SU-DHL-6 (cell line): ENCODE measurements around the gene NAPEPLD.

Experiments used
- H2AFZ ChIP-seq: fragments of 200-600 bp; sonication (generic); 2 replicates; pipeline ENCODE4 v1.6.1; 2014; ENCODE audit warnings: low read depth, mild to moderate bottlenecking, moderate library complexity, mixed read lengths, antibody characterized with exemption, low read length; ENCODE audit not compliant: severe bottlenecking
- H3F3A ChIP-seq: fragments of 200-600 bp; shearing (Covaris generic); 2 replicates; pipeline ENCODE4 v1.6.0; 2016; ENCODE audit warnings: antibody characterized with exemption, mild to moderate bottlenecking; ENCODE audit not compliant: insufficient read depth
- H3K27ac ChIP-seq: fragments of 200-600 bp; sonication (generic); 2 replicates; pipeline ENCODE4 v1.5.1; 2016; ENCODE audit warnings: low read depth, mild to moderate bottlenecking, low read length, moderate library complexity, mixed read lengths
- H3K27me3 ChIP-seq: fragments of 200-600 bp; sonication (generic), shearing (Covaris generic); 2 replicates; pipeline ENCODE4 v1.6.0; 2014; ENCODE audit warnings: mild to moderate bottlenecking, low read length
- H3K36me3 ChIP-seq: fragments of 200-600 bp; sonication (generic); 2 replicates; pipeline ENCODE4 v1.6.1; 2014; ENCODE audit warnings: mild to moderate bottlenecking, low read length, mixed read lengths
- H3K4me2 ChIP-seq: fragments of 300-600, 200-600 bp; shearing (Covaris generic), sonication (generic); 2 replicates; pipeline ENCODE4 v1.6.0; 2014; ENCODE audit warnings: low read length, low read depth, mild to moderate bottlenecking; ENCODE audit not compliant: poor library complexity, severe bottlenecking
- H3K4me3 ChIP-seq: fragments of 200-600 bp; sonication (generic); 2 replicates; pipeline ENCODE4 v1.5.1; 2014; ENCODE audit warnings: antibody characterized with exemption, low read length, mild to moderate bottlenecking, mixed read lengths; ENCODE audit not compliant: insufficient read depth, poor library complexity, severe bottlenecking
- H3K79me2 ChIP-seq: fragments of 200-600 bp; sonication (generic); 2 replicates; pipeline ENCODE4 v1.6.1; 2014; ENCODE audit warnings: mild to moderate bottlenecking, low read length, moderate library complexity; ENCODE audit not compliant: insufficient read depth
- H3K9ac ChIP-seq: fragments of 200-600 bp; sonication (generic); 2 replicates; pipeline ENCODE4 v1.7.0; 2014; ENCODE audit warnings: mild to moderate bottlenecking, low read length
- H3K9me2 ChIP-seq: fragments of 200-600 bp; sonication (generic); replicated peaks from 2 replicates; pipeline ENCODE4 v1.6.1; 2014; ENCODE audit warnings: low read length; ENCODE audit not compliant: insufficient read depth
- H3K9me3 ChIP-seq: fragments of 200-600 bp; sonication (generic); 2 replicates; pipeline ENCODE4 v1.6.1; 2014; ENCODE audit warnings: low read length, mixed read lengths; ENCODE audit not compliant: insufficient read depth
- H4K20me1 ChIP-seq: fragments of 200-600 bp; sonication (generic); 2 replicates; pipeline ENCODE4 v1.6.1; 2014; ENCODE audit warnings: low read depth, mild to moderate bottlenecking, antibody characterized with exemption, low read length, moderate library complexity, mixed read lengths
- EZH2phosphoT487 ChIP-seq: fragments of 200-600 bp; sonication (generic), shearing (Covaris generic); conservative IDR thresholded peaks from 2 replicates; pipeline ENCODE4 v1.6.1; 2018; ENCODE audit warnings: mild to moderate bottlenecking, antibody characterized with exemption, low read length, moderate library complexity, mixed read lengths
- TF ChIP-seq, protein P1 (sequence below): fragments of 200-600 bp; sonication (generic); IDR thresholded peaks from one replicate; pipeline ENCODE4 v1.5.1; 2017; ENCODE audit warnings: antibody characterized with exemption, mild to moderate bottlenecking, low read length, moderate library complexity; ENCODE audit not compliant: insufficient read depth, poor library complexity, severe bottlenecking

The NAPEPLD gene

DNA sequence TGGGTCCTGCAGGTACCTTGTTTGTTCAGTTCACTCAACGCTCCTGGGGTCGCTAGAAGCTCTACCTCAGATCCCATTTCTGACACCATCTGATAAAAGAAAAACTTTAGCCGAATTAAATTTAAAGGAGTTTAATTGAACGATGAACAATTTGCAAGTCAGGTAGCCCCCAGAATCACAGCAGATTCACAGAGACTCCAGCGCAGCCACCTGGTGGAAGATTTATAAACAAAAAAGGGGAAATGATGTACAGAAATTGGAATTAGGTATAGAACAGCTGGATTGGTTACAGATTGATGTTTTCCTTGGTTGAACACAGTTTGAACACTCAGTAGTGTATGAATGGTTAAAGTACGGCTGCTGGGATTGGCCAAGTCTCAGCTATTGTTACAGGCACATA lies 97.4 kb downstream of the NAPEPLD start:
- TF ChIP-seq, protein P1, sequence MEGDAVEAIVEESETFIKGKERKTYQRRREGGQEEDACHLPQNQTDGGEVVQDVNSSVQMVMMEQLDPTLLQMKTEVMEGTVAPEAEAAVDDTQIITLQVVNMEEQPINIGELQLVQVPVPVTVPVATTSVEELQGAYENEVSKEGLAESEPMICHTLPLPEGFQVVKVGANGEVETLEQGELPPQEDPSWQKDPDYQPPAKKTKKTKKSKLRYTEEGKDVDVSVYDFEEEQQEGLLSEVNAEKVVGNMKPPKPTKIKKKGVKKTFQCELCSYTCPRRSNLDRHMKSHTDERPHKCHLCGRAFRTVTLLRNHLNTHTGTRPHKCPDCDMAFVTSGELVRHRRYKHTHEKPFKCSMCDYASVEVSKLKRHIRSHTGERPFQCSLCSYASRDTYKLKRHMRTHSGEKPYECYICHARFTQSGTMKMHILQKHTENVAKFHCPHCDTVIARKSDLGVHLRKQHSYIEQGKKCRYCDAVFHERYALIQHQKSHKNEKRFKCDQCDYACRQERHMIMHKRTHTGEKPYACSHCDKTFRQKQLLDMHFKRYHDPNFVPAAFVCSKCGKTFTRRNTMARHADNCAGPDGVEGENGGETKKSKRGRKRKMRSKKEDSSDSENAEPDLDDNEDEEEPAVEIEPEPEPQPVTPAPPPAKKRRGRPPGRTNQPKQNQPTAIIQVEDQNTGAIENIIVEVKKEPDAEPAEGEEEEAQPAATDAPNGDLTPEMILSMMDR = no peak
- TF ChIP-seq EZH2phosphoT487 = no peak
- no peak overlapping the region for H2AFZ ChIP-seq
- no peak overlapping the region for H3K27ac ChIP-seq
- no peaks in the 10 kb centered on the region for H3K79me2 ChIP-seq
- H3K36me3 ChIP-seq = no peaks in the 10 kb centered on the region
- no peaks in the 10 kb centered on the region for H3K27me3 ChIP-seq
- no peak overlapping the region for H3K4me2 ChIP-seq
- no peak overlapping the region for H3K9ac ChIP-seq
- peaks cover 18% of the 10 kb centered on the region; the same call in 1 of the 2 replicates for H3K9me3 ChIP-seq
- H3K9me2 ChIP-seq = no peaks in the 10 kb centered on the region
- no peak overlapping the region for H3K4me3 ChIP-seq
- no peaks in the 10 kb centered on the region for H4K20me1 ChIP-seq
- H3F3A ChIP-seq = no peaks in the 10 kb centered on the region
